ENCODE data around the gene MAML2. TPM values are rescaled to one million over a fixed set of nuclear protein-coding genes. Genes with fewer than 3 reads are reported as not detected.
A peak's percentile ranks its signal among the peaks of the same experiment; 100 is the strongest.

The MAML2 gene
- total and polyA plus RNA-seq, 2 of the 13 experiments (the other 11 are each of a cell fraction or from before 2014, with no cell fraction given): 2.3 to 25.9 TPM

DNA sequence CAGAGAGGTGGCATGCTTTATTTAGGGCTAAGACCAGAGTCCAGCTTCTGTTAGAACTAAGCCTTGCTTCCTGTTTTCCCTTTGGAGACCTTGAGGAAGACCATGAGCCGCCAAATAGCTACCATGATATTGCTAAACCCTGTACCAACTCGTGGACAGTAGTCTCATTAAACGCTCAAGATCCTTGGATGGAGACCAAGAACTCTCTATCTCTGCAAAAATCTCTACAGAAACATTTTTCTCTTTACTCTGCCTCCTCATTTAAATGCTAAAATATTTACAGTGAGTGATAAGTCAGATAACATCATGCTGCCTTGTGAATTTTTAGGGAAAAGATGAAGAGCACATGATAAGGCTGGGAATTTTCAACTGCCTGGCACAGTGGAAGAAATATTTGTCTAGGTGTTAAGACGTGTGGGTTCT is 197.8 kb downstream of the MAML2 start (continued):
- TF ChIP-seq, protein P1, sequence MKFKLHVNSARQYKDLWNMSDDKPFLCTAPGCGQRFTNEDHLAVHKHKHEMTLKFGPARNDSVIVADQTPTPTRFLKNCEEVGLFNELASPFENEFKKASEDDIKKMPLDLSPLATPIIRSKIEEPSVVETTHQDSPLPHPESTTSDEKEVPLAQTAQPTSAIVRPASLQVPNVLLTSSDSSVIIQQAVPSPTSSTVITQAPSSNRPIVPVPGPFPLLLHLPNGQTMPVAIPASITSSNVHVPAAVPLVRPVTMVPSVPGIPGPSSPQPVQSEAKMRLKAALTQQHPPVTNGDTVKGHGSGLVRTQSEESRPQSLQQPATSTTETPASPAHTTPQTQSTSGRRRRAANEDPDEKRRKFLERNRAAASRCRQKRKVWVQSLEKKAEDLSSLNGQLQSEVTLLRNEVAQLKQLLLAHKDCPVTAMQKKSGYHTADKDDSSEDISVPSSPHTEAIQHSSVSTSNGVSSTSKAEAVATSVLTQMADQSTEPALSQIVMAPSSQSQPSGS (CRISPR knock-in tag; IDR thresholded peaks at IDR 0.05): 0 out of 2 replicates have a peak, but pooled peaks have one; percentile 42
- TF ChIP-seq SOX5 (CRISPR knock-in tag; IDR thresholded peaks at IDR 0.05; ENCODE audit: borderline replicate concordance) (peak; percentile 77; the same call in 1 of the 2 replicates), HDAC2 (CRISPR knock-in tag; IDR thresholded peaks at IDR 0.05) (peak; percentile 73), FOXK1 (CRISPR knock-in tag; IDR thresholded peaks at IDR 0.05; ENCODE audit: borderline replicate concordance, low read depth) (0 out of 2 replicates have a peak, but pooled peaks have one; percentile 36), ARNT (IDR thresholded peaks at IDR 0.05) (no peak), HMG20B (CRISPR knock-in tag; conservative IDR thresholded peaks at IDR 0.05) (peak; percentile 35; the same call in 1 of the 2 replicates), NR2F2 (IDR thresholded peaks at IDR 0.05; ENCODE audit: borderline replicate concordance, low read depth) (0 out of 2 replicates have a peak, but pooled peaks have one; percentile 29), HNF4A (CRISPR knock-in tag; IDR thresholded peaks at IDR 0.05) (peak; percentile 91), ZMYM3 (CRISPR knock-in tag; IDR thresholded peaks at IDR 0.05) (peak; percentile 10; the same call in 1 of the 2 replicates), ZNF354B (CRISPR knock-in tag; IDR thresholded peaks at IDR 0.05) (no peak), SAP130 (CRISPR knock-in tag; IDR thresholded peaks at IDR 0.05; ENCODE audit: low read depth) (peak; percentile 61), PHF5A (CRISPR knock-in tag; IDR thresholded peaks at IDR 0.05; ENCODE audit: low read depth, unreplicated experiment) (peak; percentile 66), MTF1 (CRISPR knock-in tag; IDR thresholded peaks at IDR 0.05) (no peak), SAFB2 (CRISPR knock-in tag; IDR thresholded peaks at IDR 0.05; ENCODE audit: borderline replicate concordance, low read depth) (no peak), ZKSCAN8 (CRISPR knock-in tag; IDR thresholded peaks at IDR 0.05; ENCODE audit: borderline replicate concordance) (peak; percentile 72; the same call in 1 of the 2 replicates), TCF7 (IDR thresholded peaks at IDR 0.05; ENCODE audit: low read depth) (peak; percentile 59; the same call in 1 of the 2 replicates)
- TF ChIP-seq, protein P2, sequence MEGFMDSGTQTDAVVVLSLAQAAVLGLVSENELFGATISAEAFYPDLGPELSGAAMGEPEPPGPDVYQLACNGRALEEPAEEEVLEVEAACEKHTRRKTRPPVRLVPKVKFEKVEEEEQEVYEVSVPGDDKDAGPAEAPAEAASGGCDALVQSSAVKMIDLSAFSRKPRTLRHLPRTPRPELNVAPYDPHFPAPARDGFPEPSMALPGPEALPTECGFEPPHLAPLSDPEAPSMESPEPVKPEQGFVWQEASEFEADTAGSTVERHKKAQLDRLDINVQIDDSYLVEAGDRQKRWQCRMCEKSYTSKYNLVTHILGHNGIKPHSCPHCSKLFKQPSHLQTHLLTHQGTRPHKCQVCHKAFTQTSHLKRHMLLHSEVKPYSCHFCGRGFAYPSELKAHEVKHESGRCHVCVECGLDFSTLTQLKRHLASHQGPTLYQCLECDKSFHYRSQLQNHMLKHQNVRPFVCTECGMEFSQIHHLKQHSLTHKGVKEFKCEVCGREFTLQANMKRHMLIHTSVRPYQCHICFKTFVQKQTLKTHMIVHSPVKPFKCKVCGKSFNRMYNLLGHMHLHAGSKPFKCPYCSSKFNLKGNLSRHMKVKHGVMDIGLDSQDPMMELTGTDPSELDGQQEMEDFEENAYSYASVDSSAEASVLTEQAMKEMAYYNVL (CRISPR knock-in tag; IDR thresholded peaks at IDR 0.05; ENCODE audit: borderline replicate concordance): peak; percentile 72; the same call in 1 of the 2 replicates
- TF ChIP-seq, protein P3, sequence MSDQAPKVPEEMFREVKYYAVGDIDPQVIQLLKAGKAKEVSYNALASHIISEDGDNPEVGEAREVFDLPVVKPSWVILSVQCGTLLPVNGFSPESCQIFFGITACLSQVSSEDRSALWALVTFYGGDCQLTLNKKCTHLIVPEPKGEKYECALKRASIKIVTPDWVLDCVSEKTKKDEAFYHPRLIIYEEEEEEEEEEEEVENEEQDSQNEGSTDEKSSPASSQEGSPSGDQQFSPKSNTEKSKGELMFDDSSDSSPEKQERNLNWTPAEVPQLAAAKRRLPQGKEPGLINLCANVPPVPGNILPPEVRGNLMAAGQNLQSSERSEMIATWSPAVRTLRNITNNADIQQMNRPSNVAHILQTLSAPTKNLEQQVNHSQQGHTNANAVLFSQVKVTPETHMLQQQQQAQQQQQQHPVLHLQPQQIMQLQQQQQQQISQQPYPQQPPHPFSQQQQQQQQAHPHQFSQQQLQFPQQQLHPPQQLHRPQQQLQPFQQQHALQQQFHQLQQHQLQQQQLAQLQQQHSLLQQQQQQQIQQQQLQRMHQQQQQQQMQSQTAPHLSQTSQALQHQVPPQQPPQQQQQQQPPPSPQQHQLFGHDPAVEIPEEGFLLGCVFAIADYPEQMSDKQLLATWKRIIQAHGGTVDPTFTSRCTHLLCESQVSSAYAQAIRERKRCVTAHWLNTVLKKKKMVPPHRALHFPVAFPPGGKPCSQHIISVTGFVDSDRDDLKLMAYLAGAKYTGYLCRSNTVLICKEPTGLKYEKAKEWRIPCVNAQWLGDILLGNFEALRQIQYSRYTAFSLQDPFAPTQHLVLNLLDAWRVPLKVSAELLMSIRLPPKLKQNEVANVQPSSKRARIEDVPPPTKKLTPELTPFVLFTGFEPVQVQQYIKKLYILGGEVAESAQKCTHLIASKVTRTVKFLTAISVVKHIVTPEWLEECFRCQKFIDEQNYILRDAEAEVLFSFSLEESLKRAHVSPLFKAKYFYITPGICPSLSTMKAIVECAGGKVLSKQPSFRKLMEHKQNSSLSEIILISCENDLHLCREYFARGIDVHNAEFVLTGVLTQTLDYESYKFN (CRISPR knock-in tag; conservative IDR thresholded peaks at IDR 0.05): peak; percentile 86
- TF ChIP-seq, protein P4, sequence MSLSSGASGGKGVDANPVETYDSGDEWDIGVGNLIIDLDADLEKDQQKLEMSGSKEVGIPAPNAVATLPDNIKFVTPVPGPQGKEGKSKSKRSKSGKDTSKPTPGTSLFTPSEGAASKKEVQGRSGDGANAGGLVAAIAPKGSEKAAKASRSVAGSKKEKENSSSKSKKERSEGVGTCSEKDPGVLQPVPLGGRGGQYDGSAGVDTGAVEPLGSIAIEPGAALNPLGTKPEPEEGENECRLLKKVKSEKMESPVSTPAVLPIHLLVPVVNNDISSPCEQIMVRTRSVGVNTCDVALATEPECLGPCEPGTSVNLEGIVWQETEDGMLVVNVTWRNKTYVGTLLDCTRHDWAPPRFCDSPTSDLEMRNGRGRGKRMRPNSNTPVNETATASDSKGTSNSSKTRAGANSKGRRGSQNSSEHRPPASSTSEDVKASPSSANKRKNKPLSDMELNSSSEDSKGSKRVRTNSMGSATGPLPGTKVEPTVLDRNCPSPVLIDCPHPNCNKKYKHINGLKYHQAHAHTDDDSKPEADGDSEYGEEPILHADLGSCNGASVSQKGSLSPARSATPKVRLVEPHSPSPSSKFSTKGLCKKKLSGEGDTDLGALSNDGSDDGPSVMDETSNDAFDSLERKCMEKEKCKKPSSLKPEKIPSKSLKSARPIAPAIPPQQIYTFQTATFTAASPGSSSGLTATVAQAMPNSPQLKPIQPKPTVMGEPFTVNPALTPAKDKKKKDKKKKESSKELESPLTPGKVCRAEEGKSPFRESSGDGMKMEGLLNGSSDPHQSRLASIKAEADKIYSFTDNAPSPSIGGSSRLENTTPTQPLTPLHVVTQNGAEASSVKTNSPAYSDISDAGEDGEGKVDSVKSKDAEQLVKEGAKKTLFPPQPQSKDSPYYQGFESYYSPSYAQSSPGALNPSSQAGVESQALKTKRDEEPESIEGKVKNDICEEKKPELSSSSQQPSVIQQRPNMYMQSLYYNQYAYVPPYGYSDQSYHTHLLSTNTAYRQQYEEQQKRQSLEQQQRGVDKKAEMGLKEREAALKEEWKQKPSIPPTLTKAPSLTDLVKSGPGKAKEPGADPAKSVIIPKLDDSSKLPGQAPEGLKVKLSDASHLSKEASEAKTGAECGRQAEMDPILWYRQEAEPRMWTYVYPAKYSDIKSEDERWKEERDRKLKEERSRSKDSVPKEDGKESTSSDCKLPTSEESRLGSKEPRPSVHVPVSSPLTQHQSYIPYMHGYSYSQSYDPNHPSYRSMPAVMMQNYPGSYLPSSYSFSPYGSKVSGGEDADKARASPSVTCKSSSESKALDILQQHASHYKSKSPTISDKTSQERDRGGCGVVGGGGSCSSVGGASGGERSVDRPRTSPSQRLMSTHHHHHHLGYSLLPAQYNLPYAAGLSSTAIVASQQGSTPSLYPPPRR (CRISPR knock-in tag; IDR thresholded peaks at IDR 0.05; ENCODE audit: borderline replicate concordance): peak; percentile 34; the same call in 1 of the 2 replicates
